Naive thymus-derived CD4-positive, alpha-beta T cell (primary cell): Measurements from ENCODE around the gene ASIC2. TPM values are rescaled to one million over a fixed set of nuclear protein-coding genes. Genes with fewer than 3 reads are reported as not detected.

Source experiments
- ATAC-seq: fragments of 150-1000 bp; cut with Tn5 transposase; 2 replicates; pipeline ENCODE4 v1.10.0; 2021; ENCODE audit warnings: mild to moderate bottlenecking, moderate library complexity
- CTCF ChIA-PET: fragments of 350-600 bp; sonication (Branson Sonifier 250); formaldehyde crosslinking; loops from one replicate; lab custom pipeline; 2021; ENCODE audit warnings: antibody characterized with exemption; lab: Charles Lee
- POLR2A ChIA-PET: fragments of 350-600 bp; sonication (Branson Sonifier 250); formaldehyde crosslinking; loops from one replicate; lab custom pipeline; 2021; ENCODE audit warnings: antibody characterized with exemption, inconsistent platforms; lab: Charles Lee
- DNase-seq, 9 donors: peaks; one replicate each; pipeline versions ENCODE4 v3.0.0 to v3.0.0-alpha.2; 2020 to 2022; ENCODE audit warnings: mixed read lengths in 1 of 9
- H3K27ac ChIP-seq: one replicate; pipeline ENCODE4 v1.7.0; 2013; ENCODE audit warnings: mild to moderate bottlenecking, low read depth, low read length, moderate library complexity
- H3K27me3 ChIP-seq, 2 donors: one replicate each; pipeline ENCODE4 v1.7.0; 2013; ENCODE audit warnings: low read length in 2 of 2, mild to moderate bottlenecking in 2 of 2, moderate library complexity in 2 of 2; ENCODE audit not compliant: control insufficient read depth in 2 of 2, insufficient read depth in 2 of 2
- H3K36me3 ChIP-seq, 3 experiments: 1 replicate in 2 of 3; 2 replicates in 1 of 3; pipeline ENCODE4 v1.7.0; 2013; ENCODE audit warnings: low read length in 3 of 3, mild to moderate bottlenecking in 3 of 3, moderate library complexity in 1 of 3; ENCODE audit not compliant: insufficient read depth in 3 of 3, control insufficient read depth in 2 of 3
- H3K4me1 ChIP-seq, 2 donors: one replicate each; pipeline ENCODE4 v1.7.0; 2013; ENCODE audit warnings: low read length in 2 of 2, mild to moderate bottlenecking in 2 of 2, moderate library complexity in 1 of 2; ENCODE audit not compliant: control insufficient read depth in 2 of 2, insufficient read depth in 2 of 2
- H3K4me3 ChIP-seq: 2 replicates; pipeline ENCODE4 v1.7.0; 2013; ENCODE audit warnings: mild to moderate bottlenecking, low read length
- H3K9me3 ChIP-seq, 3 experiments: 1 replicate in 2 of 3; 2 replicates in 1 of 3; pipeline ENCODE4 v1.7.0; 2013; ENCODE audit warnings: low read length in 3 of 3; ENCODE audit not compliant: control insufficient read depth in 2 of 3
- H3K27ac Mint-ChIP-seq, 9 donors: one replicate each; pipeline ENCODE4 v1.8.0; 2020 to 2022; ENCODE audit warnings: mixed read lengths in 9 of 9, mild to moderate bottlenecking in 8 of 9, moderate library complexity in 5 of 9, inconsistent platforms in 2 of 9
- H3K27me3 Mint-ChIP-seq, 5 donors: one replicate each; pipeline ENCODE4 v1.8.0; 2021 to 2022; ENCODE audit warnings: mixed read lengths in 5 of 5, mild to moderate bottlenecking in 1 of 5
- H3K36me3 Mint-ChIP-seq, 5 donors: one replicate each; pipeline ENCODE4 v1.8.0; 2020 to 2022; ENCODE audit warnings: mixed read lengths in 5 of 5, mild to moderate bottlenecking in 3 of 5, inconsistent platforms in 1 of 5
- H3K4me1 Mint-ChIP-seq, 7 donors: one replicate each; pipeline ENCODE4 v1.8.0; 2020 to 2022; ENCODE audit warnings: mixed read lengths in 7 of 7, mild to moderate bottlenecking in 3 of 7, inconsistent platforms in 1 of 7
- H3K4me3 Mint-ChIP-seq, 10 donors: one replicate each; pipeline ENCODE4 v1.8.0; 2020 to 2022; ENCODE audit warnings: mild to moderate bottlenecking in 10 of 10, mixed read lengths in 10 of 10, moderate library complexity in 6 of 10, inconsistent platforms in 2 of 10
- H3K9me3 Mint-ChIP-seq, 11 donors: one replicate each; pipeline ENCODE4 v1.8.0; 2020 to 2022; ENCODE audit warnings: mixed read lengths in 11 of 11, mild to moderate bottlenecking in 4 of 11, inconsistent platforms in 1 of 11, moderate library complexity in 1 of 11
- intact Hi-C, 2 donors: fragments of 100-400 bp; cut with micrococcal nuclease; formaldehyde crosslinking; loops; one replicate each; pipeline ENCODE4 v1.15.1; 2023
- polyA plus RNA-seq, 2 donors: library from polyadenylated mRNA; unstranded; fragments of 300-500 nt; fragmentation: Illumina TruSeq; gene quantifications; one replicate each; pipeline ENCODE4 v1.2.3, GENCODE V29; 2021
- total RNA-seq, 6 experiments: library from RNA in 5 of 6; stranded (reverse) in 5 of 6; gene quantifications; 1 replicate in 5 of 6; 2 replicates in 1 of 6; pipeline ENCODE4 v1.2.3 and lab custom pipeline; 2021 to 2026

ASIC2 gene
- total and polyA plus RNA-seq, 7 experiments from 2014 or later: not detected

DNA sequence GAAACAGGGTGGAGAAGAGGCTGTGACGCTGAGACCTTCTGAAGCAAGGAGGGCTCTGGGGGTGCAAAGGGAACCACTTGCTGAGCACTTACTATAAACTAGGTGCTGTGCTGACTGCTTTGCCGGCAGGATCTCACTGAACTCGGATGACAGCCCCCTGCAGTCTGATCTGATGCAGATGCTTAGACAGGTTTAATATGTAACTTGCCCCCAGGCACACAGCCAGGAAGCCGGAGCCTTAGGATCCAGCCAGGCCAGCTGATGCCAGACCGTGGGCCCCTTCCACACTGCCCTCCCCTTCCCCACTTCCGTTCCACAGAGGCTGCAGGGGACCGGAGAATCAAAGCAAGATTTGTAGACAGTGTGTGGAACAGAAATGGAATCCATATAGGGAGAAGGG is 278.3 kb downstream of the ASIC2 start:
- peaks cover 0 to 9% (median 0%) of the 10 kb centered on the region in 5 donors for H3K27me3 Mint-ChIP-seq
- no peak for ATAC-seq
- Histone ChIP-seq H3K27ac (no peak overlapping the region), H3K4me3 (no peak overlapping the region), H3K9me3 (no peaks in the 10 kb centered on the region), H3K27me3 (no peaks in the 10 kb centered on the region), H3K4me1 (no peaks in the 10 kb centered on the region), H3K36me3 (no peaks in the 10 kb centered on the region)
- H3K9me3 Mint-ChIP-seq: no peaks in the 10 kb centered on the region
- ChIA-PET POLR2A (no interaction called here), CTCF (no interaction called here)
- intact Hi-C loops: no loop called here
- no peaks in the 10 kb centered on the region for H3K36me3 Mint-ChIP-seq
- H3K4me1 Mint-ChIP-seq: no peaks in the 10 kb centered on the region
- H3K4me3 Mint-ChIP-seq: no peak overlapping the region
- DNase-seq: no peak
- no peak overlapping the region for H3K27ac Mint-ChIP-seq

DNA sequence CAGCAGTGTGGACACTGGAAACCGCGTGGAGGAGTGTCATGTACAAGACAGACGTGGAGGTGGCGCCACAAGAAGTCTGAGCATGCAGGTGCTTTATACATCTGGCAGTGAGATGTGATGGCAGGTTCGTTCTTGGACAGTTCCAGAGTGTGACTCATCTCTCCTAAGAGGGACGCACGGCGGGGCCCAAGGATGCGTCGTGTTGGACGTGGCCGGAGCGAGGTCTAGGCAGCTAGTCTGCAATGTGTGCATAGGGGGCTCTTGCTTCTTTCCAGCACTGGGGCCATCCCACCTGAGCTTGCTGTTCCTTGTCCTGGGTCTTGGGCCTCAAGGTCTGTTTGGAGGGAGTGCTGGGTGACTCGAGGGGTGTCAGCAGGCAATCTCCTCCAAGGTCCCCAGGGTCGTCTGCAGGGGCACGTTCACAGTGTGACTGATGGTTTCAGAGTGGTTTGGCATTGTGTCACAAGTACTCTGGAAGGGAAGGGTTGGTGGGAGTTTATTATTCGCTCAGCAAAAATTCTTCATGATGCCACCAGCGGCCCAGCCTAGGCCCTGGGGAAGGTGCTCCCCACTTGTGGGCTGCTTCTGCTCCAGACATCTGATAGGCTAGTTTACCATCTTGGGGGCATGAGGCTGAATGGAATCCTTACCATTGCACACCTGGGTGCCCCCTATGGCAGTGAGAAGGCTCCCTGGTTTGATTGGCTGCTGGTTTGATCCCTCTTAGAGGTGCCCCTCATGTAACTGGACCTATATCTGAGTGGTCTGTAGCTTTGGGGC is 279.3 kb downstream of the ASIC2 start:
- Histone ChIP-seq H3K4me1 (no peaks in the 10 kb centered on the region), H3K36me3 (no peaks in the 10 kb centered on the region), H3K27ac (no peak overlapping the region), H3K9me3 (no peaks in the 10 kb centered on the region), H3K4me3 (no peak overlapping the region), H3K27me3 (no peaks in the 10 kb centered on the region)
- CTCF ChIA-PET: no interaction called here
- Mint-ChIP-seq H3K4me3 (no peak overlapping the region), H3K36me3 (no peaks in the 10 kb centered on the region), H3K9me3 (no peaks in the 10 kb centered on the region), H3K27ac (no peak overlapping the region), H3K4me1 (no peaks in the 10 kb centered on the region), H3K27me3 (peaks cover 0 to 12% (median 4%) of the 10 kb centered on the region in 5 donors)
- POLR2A ChIA-PET: no interaction called here
- ATAC-seq (no peak), DNase-seq (no peak)
- intact Hi-C loops: no loop called here

GRCh38 chr17:33012522-33013033 is 280.5 kb downstream of the ASIC2 start:
- ATAC-seq: no peak
- no peak overlapping the region for H3K27ac Mint-ChIP-seq

DNA sequence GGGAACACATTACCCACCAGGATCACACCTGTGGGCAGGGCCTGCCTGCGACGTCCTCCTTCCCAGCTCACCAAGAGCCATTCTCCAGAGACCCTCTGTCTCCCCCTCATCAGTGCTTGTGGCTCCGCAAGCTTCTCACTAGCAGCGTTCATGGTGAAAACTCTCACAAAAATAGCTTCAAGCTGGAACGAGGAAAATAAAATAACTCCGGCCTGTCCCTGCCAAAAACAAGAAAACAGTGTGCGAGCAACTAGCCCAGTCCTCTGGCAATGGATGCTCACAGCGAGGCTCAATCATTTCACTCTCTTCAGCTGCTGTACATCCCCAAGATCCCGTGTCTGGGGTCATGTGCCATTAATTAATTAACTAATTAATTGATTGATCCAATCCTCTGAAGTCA is 283.5 kb downstream of the ASIC2 start:
- H3K27me3 Mint-ChIP-seq: peaks cover 0 to 29% (median 5%) of the 10 kb centered on the region in 5 donors
- intact Hi-C loops: no loop called here
- H3K36me3 Mint-ChIP-seq: no peaks in the 10 kb centered on the region
- CTCF ChIA-PET: no interaction called here
- H3K9me3 ChIP-seq: no peaks in the 10 kb centered on the region
- no peaks in the 10 kb centered on the region for H3K9me3 Mint-ChIP-seq
- H3K4me1 ChIP-seq: no peaks in the 10 kb centered on the region
- no peak overlapping the region for H3K4me3 Mint-ChIP-seq
- DNase-seq (no peak), ATAC-seq (no peak)
- no peak overlapping the region for H3K27ac ChIP-seq
- H3K27me3 ChIP-seq: no peaks in the 10 kb centered on the region
- H3K27ac Mint-ChIP-seq: no peak overlapping the region
- POLR2A ChIA-PET: no interaction called here
- no peaks in the 10 kb centered on the region for H3K36me3 ChIP-seq
- H3K4me1 Mint-ChIP-seq: no peaks in the 10 kb centered on the region
- H3K4me3 ChIP-seq: no peak overlapping the region

More at GRCh38 chr17:33012522-33013033, 280.5 kb downstream of the ASIC2 start:
- Mint-ChIP-seq H3K36me3 (no peaks in the 10 kb centered on the region), H3K4me1 (no peaks in the 10 kb centered on the region), H3K27me3 (peaks cover 0 to 14% (median 5%) of the 10 kb centered on the region in 5 donors), H3K9me3 (no peaks in the 10 kb centered on the region), H3K4me3 (no peak overlapping the region)
- DNase-seq: no peak
- Histone ChIP-seq H3K27ac (no peak overlapping the region), H3K9me3 (no peaks in the 10 kb centered on the region), H3K36me3 (no peaks in the 10 kb centered on the region), H3K4me3 (no peak overlapping the region), H3K27me3 (no peaks in the 10 kb centered on the region), H3K4me1 (no peaks in the 10 kb centered on the region)
- ChIA-PET POLR2A (no interaction called here), CTCF (no interaction called here)
- intact Hi-C loops: no loop called here

GRCh38 chr17:33007186-33007585 is 285.9 kb downstream of the ASIC2 start:
- H3K9me3 Mint-ChIP-seq: no peaks in the 10 kb centered on the region
- DNase-seq (no peak), ATAC-seq (no peak)
- no peak overlapping the region for H3K4me3 ChIP-seq
- H3K4me3 Mint-ChIP-seq: no peak overlapping the region
- no peak overlapping the region for H3K27ac ChIP-seq
- CTCF ChIA-PET: no interaction called here
- intact Hi-C loops: no loop called here
- H3K27me3 Mint-ChIP-seq: peaks cover 0 to 34% (median 5%) of the 10 kb centered on the region in 5 donors
- no peaks in the 10 kb centered on the region for H3K36me3 Mint-ChIP-seq
- POLR2A ChIA-PET: no interaction called here
- no peaks in the 10 kb centered on the region for H3K4me1 ChIP-seq
- H3K36me3 ChIP-seq: no peaks in the 10 kb centered on the region
- peaks cover 0 to 4% (median 0%) of the 10 kb centered on the region in 7 donors for H3K4me1 Mint-ChIP-seq
- H3K9me3 ChIP-seq: no peaks in the 10 kb centered on the region
- no peak overlapping the region for H3K27ac Mint-ChIP-seq
- H3K27me3 ChIP-seq: no peaks in the 10 kb centered on the region

GRCh38 chr17:33002246-33002645 is 290.8 kb downstream of the ASIC2 start:
- Mint-ChIP-seq H3K4me3 (no peak overlapping the region), H3K9me3 (no peaks in the 10 kb centered on the region), H3K4me1 (peaks cover 0 to 8% (median 5%) of the 10 kb centered on the region in 7 donors), H3K27ac (no peak overlapping the region), H3K27me3 (peaks cover 4 to 38% (median 15%) of the 10 kb centered on the region in 5 donors), H3K36me3 (no peaks in the 10 kb centered on the region)
- DNase-seq: no peak
- H3K27ac ChIP-seq: no peak overlapping the region
- ChIA-PET CTCF (interaction anchor here (0.8 kb wide), 1 partner anchor 219 kb away, joined by 4 read pairs; no protein-coding TSS in a partner anchor), POLR2A (no interaction called here)
- H3K9me3 ChIP-seq: no peaks in the 10 kb centered on the region
- no peaks in the 10 kb centered on the region for H3K36me3 ChIP-seq
- ATAC-seq: no peak
- no peaks in the 10 kb centered on the region for H3K27me3 ChIP-seq
- intact Hi-C loops: no loop called here
- H3K4me3 ChIP-seq: no peak overlapping the region
- H3K4me1 ChIP-seq: no peaks in the 10 kb centered on the region

- Histone ChIP-seq H3K36me3 (no peaks in the 10 kb centered on the region), H3K27ac (no peak overlapping the region), H3K9me3 (no peaks in the 10 kb centered on the region), H3K4me1 (no peaks in the 10 kb centered on the region), H3K4me3 (no peak overlapping the region), H3K27me3 (no peaks in the 10 kb centered on the region)
- peaks cover 0 to 5% (median 5%) of the 10 kb centered on the region in 7 donors for H3K4me1 Mint-ChIP-seq
- H3K27me3 Mint-ChIP-seq: peaks cover 4 to 25% (median 15%) of the 10 kb centered on the region in 5 donors
- ChIA-PET CTCF (interaction anchor here (1.0 to 2.5 kb wide), 2 partner anchors 13 to 216 kb away, joined by 3 to 10 read pairs; no protein-coding TSS in a partner anchor), POLR2A (no interaction called here)
- intact Hi-C loops: loop anchor here (1.0 to 2.0 kb wide), 2 partner anchors 216 kb away; no protein-coding TSS in a partner anchor
- H3K36me3 Mint-ChIP-seq: no peaks in the 10 kb centered on the region
- no peaks in the 10 kb centered on the region for H3K9me3 Mint-ChIP-seq
- no peak overlapping the region for H3K27ac Mint-ChIP-seq
- DNase-seq (no peak), ATAC-seq (no peak)
- no peak overlapping the region for H3K4me3 Mint-ChIP-seq
These were observed 294.2 kb downstream of the ASIC2 start for GRCh38 chr17:32998887-32999228.
